HepG2 (cell line): ENCODE results near the gene ZFP90. TPM values are rescaled to one million over a fixed set of nuclear protein-coding genes. Genes with fewer than 3 reads are reported as not detected.

Source experiments
- ATAC-seq: fragments of 200-7000 bp; cut with Tn5 transposase; 3 replicates; pipeline ENCODE4 v1.9.1; 2020; ENCODE audit warnings: mild to moderate bottlenecking, moderate library complexity
- BruUV-seq: library from RNA; stranded (reverse); fragments of 400-500 nt; replicated peaks from 2 replicates; lab custom pipeline; 2021; lab: Mats Ljungman, UMichigan
- CTCF ChIA-PET: fragments of 300-600 bp; formaldehyde crosslinking; extraction: SDS; loops from one replicate; lab custom pipeline; 2021; ENCODE audit warnings: low total read pairs, inconsistent platforms, low intra/inter-chr PET ratio; lab: Yijun Ruan, JAX
- POLR2A ChIA-PET: fragments of 350-600 bp; sonication (Branson Sonifier 250); formaldehyde crosslinking; loops from one replicate; lab custom pipeline; 2020; ENCODE audit warnings: antibody characterized with exemption, inconsistent platforms; lab: Yijun Ruan, JAX
- DNase-seq: peaks from one replicate; pipeline ENCODE4 v3.0.0-alpha.2; 2015; ENCODE audit warnings: low spot score
- FAIRE-seq: peaks from 3 replicates; lab custom pipeline; 2011; peaks lifted over from hg19 to GRCh38; lab: Jason Lieb, UNC
- H2AFZ ChIP-seq: one replicate; pipeline ENCODE4 v1.6.1; 2011; ENCODE audit warnings: low read length, inconsistent platforms
- H3K27ac ChIP-seq: fragments of 300-600 bp; 3 replicates; pipeline ENCODE4 v1.8.0; 2011; ENCODE audit warnings: mixed run types, mild to moderate bottlenecking, mixed read lengths, low read length, inconsistent platforms; ENCODE audit not compliant: insufficient read depth; ENCODE audit errors: extremely low read length
- H3K27me3 ChIP-seq, 2 experiments: fragments of 200-600 bp in 1 of 2; 2 replicates in 1 of 2; 3 replicates in 1 of 2; pipeline versions ENCODE4 v1.6.0 to v1.8.0; 2011; ENCODE audit warnings: low read length in 2 of 2, mild to moderate bottlenecking in 2 of 2, moderate library complexity in 2 of 2, inconsistent platforms in 1 of 2; ENCODE audit not compliant: insufficient read depth in 2 of 2, control insufficient read depth in 1 of 2
- H3K36me3 ChIP-seq, 2 experiments: fragments of 200-600 bp in 1 of 2; replicated peaks in 1 of 2; 2 replicates in 1 of 2; 3 replicates in 1 of 2; pipeline versions ENCODE4 v1.5.1 to v1.8.0; 2011; ENCODE audit warnings: low read length in 2 of 2, inconsistent platforms in 1 of 2; ENCODE audit not compliant: insufficient read depth in 2 of 2, control insufficient read depth in 1 of 2
- H3K4me1 ChIP-seq: 2 replicates; pipeline ENCODE4 v1.5.1; 2012; ENCODE audit warnings: low read length, inconsistent platforms; ENCODE audit not compliant: insufficient read depth
- H3K4me2 ChIP-seq: 2 replicates; pipeline ENCODE4 v1.6.0; 2011; ENCODE audit warnings: low read depth, low read length, inconsistent platforms
- H3K4me3 ChIP-seq, 3 experiments: fragments of 200-600 bp in 1 of 3; sonication (generic), shearing (Covaris generic) in 1 of 3; replicated peaks in 1 of 3; 2 replicates each; pipeline ENCODE4 v1.5.1; 2011 to 2016; ENCODE audit warnings: low read length in 3 of 3, inconsistent platforms in 2 of 3, low read depth in 2 of 3, mild to moderate bottlenecking in 2 of 3, control low read depth in 1 of 3, mixed read lengths in 1 of 3; ENCODE audit not compliant: insufficient read depth in 1 of 3
- H3K79me2 ChIP-seq: one replicate; pipeline ENCODE4 v1.6.1; 2011; ENCODE audit warnings: low read length, inconsistent platforms; ENCODE audit not compliant: insufficient read depth
- H3K9ac ChIP-seq: 2 replicates; pipeline ENCODE4 v1.6.0; 2011; ENCODE audit warnings: mild to moderate bottlenecking, low read depth, low read length, inconsistent platforms; ENCODE audit not compliant: insufficient read depth
- H3K9me3 ChIP-seq: 2 replicates; pipeline ENCODE4 v1.5.1; 2012; ENCODE audit warnings: mild to moderate bottlenecking, low read length
- H4K20me1 ChIP-seq: 2 replicates; pipeline ENCODE4 v1.6.0; 2011; ENCODE audit warnings: inconsistent platforms, mild to moderate bottlenecking, low read length, moderate library complexity; ENCODE audit not compliant: insufficient read depth
- CENPT ChIP-seq: sonication (generic); formaldehyde crosslinking; IDR thresholded peaks from 2 replicates; pipeline ENCODE4 v1.8.0; 2022; ENCODE audit warnings: low read depth, mild to moderate bottlenecking, moderate library complexity, missing genetic modification reagents
- KAT2B ChIP-seq: fragments of 150-350 bp; IDR thresholded peaks from 2 replicates; pipeline ENCODE4 v1.6.1; 2014; ENCODE audit warnings: low read depth, low read length, borderline replicate concordance
- KDM4B ChIP-seq: sonication (generic); formaldehyde crosslinking; IDR thresholded peaks from 2 replicates; pipeline ENCODE4 v1.4.0; 2020; ENCODE audit warnings: missing genetic modification reagents
- PPARG ChIP-seq: conservative IDR thresholded peaks from 2 replicates; pipeline ENCODE4 v1.6.1; 2016; ENCODE audit warnings: missing biosample characterization, missing genetic modification reagents
- SMARCE1 ChIP-seq: fragments of 450-650 bp; IDR thresholded peaks from 2 replicates; pipeline ENCODE4 v1.6.1; 2017; ENCODE audit warnings: borderline replicate concordance
- ZNF33B ChIP-seq: sonication (generic); formaldehyde crosslinking; IDR thresholded peaks from 2 replicates; pipeline ENCODE4 v1.5.1; 2020; ENCODE audit warnings: mild to moderate bottlenecking, missing genetic modification reagents
- ZNF556 ChIP-seq: sonication (generic); formaldehyde crosslinking; IDR thresholded peaks from 2 replicates; pipeline ENCODE4 v1.4.0; 2020; ENCODE audit warnings: mild to moderate bottlenecking, missing genetic modification reagents, borderline replicate concordance
- ZNF737 ChIP-seq: sonication (generic); formaldehyde crosslinking; IDR thresholded peaks from 2 replicates; pipeline ENCODE4 v1.5.0; 2020; ENCODE audit warnings: missing genetic modification reagents, mild to moderate bottlenecking, borderline replicate concordance
- ZNF781 ChIP-seq: sonication (generic); formaldehyde crosslinking; IDR thresholded peaks from 2 replicates; pipeline ENCODE4 v1.5.1; 2020; ENCODE audit warnings: borderline replicate concordance, mild to moderate bottlenecking, missing genetic modification reagents; ENCODE audit errors: not compliant biosample characterization
- ZNF782 ChIP-seq: sonication (generic); formaldehyde crosslinking; IDR thresholded peaks from 2 replicates; pipeline ENCODE4 v1.4.0; 2020; ENCODE audit warnings: missing genetic modification reagents, mild to moderate bottlenecking, borderline replicate concordance
- WGBS: methylation state at CpG from one replicate; pipeline ENCODE4 v1.1.6; 2017; ENCODE audit warnings: low lambda C conversion rate; 5-methylcytosine and 5-hydroxymethylcytosine counted together
- in situ Hi-C: cut with HindIII; loops from 2 replicates; pipeline ENCODE4 v1.10.0; 2017; ENCODE audit warnings: low pct_unique_long_range_greater_than_20kb; ENCODE audit not compliant: extremely low pct_ligation_motif_present
- intact Hi-C: fragments of 100-400 bp; cut with micrococcal nuclease; formaldehyde crosslinking; loops from one replicate; pipeline ENCODE4 v1.10.0; 2022; ENCODE audit not compliant: unreplicated experiment
- polyA plus RNA-seq, 8 experiments: library from polyadenylated mRNA; depleted of rRNA in 3 of 8; stranded (reverse) in 7 of 8; unstranded in 1 of 8; fragments of >200 nt; fragmentation: Illumina TruSeq in 4 of 8; extraction: Trizol in 4 of 8; gene quantifications; 2 replicates each; pipeline versions ENCODE4 v1.2.1 to v1.2.3, GENCODE V29; 2011 to 2016; ENCODE audit warnings: low read depth in 4 of 8, missing spikeins in 1 of 8, mixed read lengths in 1 of 8; ENCODE audit not compliant: insufficient read depth in 1 of 8
- total RNA-seq, 5 experiments: library from RNA; depleted of rRNA; stranded (reverse); fragments of >200 nt; fragmentation: Illumina TruSeq; extraction: Trizol; gene quantifications; 2 replicates each; pipeline ENCODE4 v1.2.3, GENCODE V29; 2016; ENCODE audit warnings: low read depth in 1 of 5
- TF ChIP-seq, protein P1 (sequence below): IDR thresholded peaks from 2 replicates; pipeline ENCODE4 v1.6.1; 2018; ENCODE audit warnings: missing genetic modification reagents, mild to moderate bottlenecking, missing compliant biosample characterization
- TF ChIP-seq, protein P2 (sequence below): sonication (generic); formaldehyde crosslinking; IDR thresholded peaks from 2 replicates; pipeline ENCODE4 v1.8.1; 2023; ENCODE audit warnings: mild to moderate bottlenecking, missing genetic modification reagents, borderline replicate concordance

ZFP90 gene
- total and polyA plus RNA-seq, 2 of the 13 experiments (the other 11 are each of a cell fraction or from before 2014, with no cell fraction given): 17.6 to 18.9 TPM

DNA sequence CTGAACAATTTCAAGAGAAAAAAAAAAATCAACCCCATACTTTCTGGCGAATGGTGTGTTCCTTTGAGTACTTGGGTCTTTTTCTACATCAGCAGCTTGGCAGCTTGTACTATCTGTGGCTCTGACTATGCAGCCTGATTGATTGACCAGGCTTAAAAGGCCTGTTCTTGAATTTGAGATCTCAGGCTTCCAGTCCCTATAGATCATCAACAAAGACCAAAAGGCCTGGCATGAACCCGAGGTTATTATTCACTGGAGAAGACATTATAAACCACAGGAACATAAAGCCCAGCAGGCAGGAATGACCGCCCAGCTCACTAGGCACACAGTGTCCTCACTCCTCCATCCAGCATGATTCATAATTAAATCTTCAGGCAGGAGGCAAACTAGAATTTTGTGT is 73.9 kb downstream of the ZFP90 start:
- Histone ChIP-seq H3K9me3 (peaks cover 6% of the 10 kb centered on the region; the same call in 1 of the 2 replicates), H2AFZ (no peak overlapping the region), H3K27me3 (peaks cover 3 to 16% of the 10 kb centered on the region in 2 experiments), H3K27ac (no peak overlapping the region), H3K9ac (no peak overlapping the region), H3K36me3 (no peaks in the 10 kb centered on the region), H3K4me3 (no peak overlapping the region), H3K79me2 (no peaks in the 10 kb centered on the region), H4K20me1 (no peaks in the 10 kb centered on the region), H3K4me2 (no peak overlapping the region), H3K4me1 (no peaks in the 10 kb centered on the region)
- intact Hi-C loops: no loop called here
- 48% methylated on average over 3 of the region's 3 CpGs for WGBS
- no TSS peak for BruUV-seq
- ATAC-seq (no peak), DNase-seq (no peak), FAIRE-seq (no peak)
- no peak for TF ChIP-seq SMARCE1
- no peak for TF ChIP-seq KAT2B
- no peak for TF ChIP-seq PPARG
- no peak for TF ChIP-seq CENPT (CRISPR knock-in tag)
- TF ChIP-seq ZNF33B (CRISPR knock-in tag): no peak
- no peak for TF ChIP-seq ZNF782 (CRISPR knock-in tag)
- TF ChIP-seq, protein P1, sequence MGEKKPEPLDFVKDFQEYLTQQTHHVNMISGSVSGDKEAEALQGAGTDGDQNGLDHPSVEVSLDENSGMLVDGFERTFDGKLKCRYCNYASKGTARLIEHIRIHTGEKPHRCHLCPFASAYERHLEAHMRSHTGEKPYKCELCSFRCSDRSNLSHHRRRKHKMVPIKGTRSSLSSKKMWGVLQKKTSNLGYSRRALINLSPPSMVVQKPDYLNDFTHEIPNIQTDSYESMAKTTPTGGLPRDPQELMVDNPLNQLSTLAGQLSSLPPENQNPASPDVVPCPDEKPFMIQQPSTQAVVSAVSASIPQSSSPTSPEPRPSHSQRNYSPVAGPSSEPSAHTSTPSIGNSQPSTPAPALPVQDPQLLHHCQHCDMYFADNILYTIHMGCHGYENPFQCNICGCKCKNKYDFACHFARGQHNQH: no peak
- no peak for TF ChIP-seq ZNF781 (CRISPR knock-in tag)
- TF ChIP-seq ZNF737: no peak
- no peak for TF ChIP-seq KDM4B (CRISPR knock-in tag)
- TF ChIP-seq ZNF556 (CRISPR knock-in tag): no peak
- TF ChIP-seq, protein P2, sequence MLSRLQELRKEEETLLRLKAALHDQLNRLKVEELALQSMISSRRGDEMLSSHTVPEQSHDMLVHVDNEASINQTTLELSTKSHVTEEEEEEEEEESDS (CRISPR knock-in tag): no peak
- ChIA-PET POLR2A (no interaction called here), CTCF (no interaction called here)
- in situ Hi-C loops: no loop called here
